ENCODE results near the gene ROR2. TPM values are rescaled to one million over a fixed set of nuclear protein-coding genes. Genes with fewer than 3 reads are reported as not detected.
"Not testable (repeated sequence)": the region's sequence is repeated elsewhere in the genome, so short reads cannot be mapped to it uniquely, and the experiment has no call there.

The ROR2 gene
- total RNA-seq, 6 experiments from 2014 or later: 0.09 TPM; not detected in 5

- peaks cover 5% of the 10 kb centered on the region; the same call in 1 of the 2 replicates for H3K36me3 Mint-ChIP-seq (ENCODE audit: low read depth)
- H3K27me3 Mint-ChIP-seq (ENCODE audit: insufficient read depth): peaks cover 21% of the 10 kb centered on the region
- H3K27ac Mint-ChIP-seq: no peak overlapping the region
- no peaks in the 10 kb centered on the region for H3K4me1 Mint-ChIP-seq (ENCODE audit: low read depth)
- peaks cover 4% of the 10 kb centered on the region; the same call in 1 of the 2 replicates for H3K9me3 Mint-ChIP-seq
- no peak for DNase-seq
- no peak for TF ChIP-seq CTCF (IDR thresholded peaks at IDR 0.05)
- H3K4me3 Mint-ChIP-seq: no peak overlapping the region
Observed at GRCh38 chr9:91644433-91644832, 305.6 kb downstream of the ROR2 start.

GRCh38 chr9:91643481-91644077, 306.4 kb downstream of the ROR2 start:
- Mint-ChIP-seq H3K36me3 (ENCODE audit: low read depth) (peaks cover 5% of the 10 kb centered on the region; the same call in 1 of the 2 replicates), H3K4me3 (no peak overlapping the region), H3K4me1 (ENCODE audit: low read depth) (no peaks in the 10 kb centered on the region), H3K9me3 (peaks cover 4% of the 10 kb centered on the region; the same call in 1 of the 2 replicates), H3K27ac (no peak overlapping the region), H3K27me3 (ENCODE audit: insufficient read depth) (peaks cover 16% of the 10 kb centered on the region)
- TF ChIP-seq CTCF (IDR thresholded peaks at IDR 0.05): no peak
- DNase-seq: no peak

- peaks cover 5% of the 10 kb centered on the region; the same call in 1 of the 2 replicates for H3K36me3 Mint-ChIP-seq (ENCODE audit: low read depth)
- peaks cover 4% of the 10 kb centered on the region; the same call in 1 of the 2 replicates for H3K9me3 Mint-ChIP-seq
- no peak overlapping the region for H3K4me3 Mint-ChIP-seq
- H3K27ac Mint-ChIP-seq: no peak overlapping the region
- H3K4me1 Mint-ChIP-seq (ENCODE audit: low read depth): no peaks in the 10 kb centered on the region
- no peak for TF ChIP-seq CTCF (IDR thresholded peaks at IDR 0.05)
- no peak for DNase-seq
- H3K27me3 Mint-ChIP-seq (ENCODE audit: insufficient read depth): peaks cover 16% of the 10 kb centered on the region
Observed at GRCh38 chr9:91642771-91643170, 307.3 kb downstream of the ROR2 start.

GRCh38 chr9:91640428-91640827, 309.6 kb downstream of the ROR2 start:
- Mint-ChIP-seq H3K9me3 (peaks cover 4% of the 10 kb centered on the region; the same call in 1 of the 2 replicates), H3K36me3 (ENCODE audit: low read depth) (peaks cover 5% of the 10 kb centered on the region; the same call in 1 of the 2 replicates), H3K27me3 (ENCODE audit: insufficient read depth) (peaks cover 11% of the 10 kb centered on the region), H3K4me3 (no peak overlapping the region), H3K27ac (no peak overlapping the region), H3K4me1 (ENCODE audit: low read depth) (no peaks in the 10 kb centered on the region)
- no peak for DNase-seq
- no peak for TF ChIP-seq CTCF (IDR thresholded peaks at IDR 0.05)

DNA sequence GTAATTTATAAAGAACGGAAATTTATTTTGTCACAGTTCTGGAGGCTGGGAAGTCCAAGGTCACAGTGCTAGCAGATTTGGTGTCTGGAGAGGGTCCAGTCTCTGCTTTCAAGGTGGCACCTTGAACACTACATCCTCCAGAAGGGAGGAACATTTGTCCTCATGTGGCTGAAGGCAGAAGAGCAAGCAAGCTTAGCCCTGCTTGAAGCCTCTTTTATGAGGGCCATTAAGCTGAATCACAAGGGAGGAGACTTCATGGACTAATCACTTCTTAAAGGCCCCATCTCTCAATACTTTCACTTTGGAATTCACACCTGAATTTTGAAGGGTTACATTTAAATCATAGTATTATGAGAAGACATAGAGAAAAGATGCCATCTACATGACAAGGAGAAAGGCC, 311.0 kb downstream of the ROR2 start:
- TF ChIP-seq CTCF (IDR thresholded peaks at IDR 0.05): no peak

GRCh38 chr9:91634832-91635231, 315.2 kb downstream of the ROR2 start:
- not testable (repeated sequence) for H3K36me3 Mint-ChIP-seq (ENCODE audit: low read depth); H3K4me1 Mint-ChIP-seq (ENCODE audit: low read depth); H3K27me3 Mint-ChIP-seq (ENCODE audit: insufficient read depth); H3K9me3 Mint-ChIP-seq; H3K27ac Mint-ChIP-seq; DNase-seq; H3K4me3 Mint-ChIP-seq

More for the DNA sequence above, 311.0 kb downstream of the ROR2 start:
- H3K36me3 Mint-ChIP-seq (ENCODE audit: low read depth): peaks cover 5% of the 10 kb centered on the region; the same call in 1 of the 2 replicates
- no peak overlapping the region for H3K27ac Mint-ChIP-seq
- DNase-seq: no peak
- peaks cover 4% of the 10 kb centered on the region; the same call in 1 of the 2 replicates for H3K9me3 Mint-ChIP-seq
- H3K4me3 Mint-ChIP-seq: no peak overlapping the region
- H3K27me3 Mint-ChIP-seq (ENCODE audit: insufficient read depth): peaks cover 8% of the 10 kb centered on the region
- no peaks in the 10 kb centered on the region for H3K4me1 Mint-ChIP-seq (ENCODE audit: low read depth)

Data from HFFc6 (cell line).